Nephron progenitor cell (in vitro differentiated cells): ENCODE measurements around the gene PROS1.
"Not testable (repeated sequence)": the region's sequence is repeated elsewhere in the genome, so short reads cannot be mapped to it uniquely, and the experiment has no call there.

Source experiments
- DNase-seq: peaks from one replicate; pipeline ENCODE4 v3.0.0; 2021
- H3K27ac Mint-ChIP-seq: 2 replicates; pipeline ENCODE4 v1.8.0; 2021; ENCODE audit warnings: mild to moderate bottlenecking, moderate library complexity, mixed read lengths
- H3K27me3 Mint-ChIP-seq: 2 replicates; pipeline ENCODE4 v1.8.0; 2021; ENCODE audit warnings: mild to moderate bottlenecking, low read depth, mixed read lengths; ENCODE audit not compliant: poor library complexity
- H3K36me3 Mint-ChIP-seq: 2 replicates; pipeline ENCODE4 v1.8.0; 2021; ENCODE audit warnings: low read depth, mixed read lengths
- H3K4me1 Mint-ChIP-seq: 2 replicates; pipeline ENCODE4 v1.8.0; 2021; ENCODE audit warnings: mixed read lengths
- H3K4me3 Mint-ChIP-seq: 2 replicates; pipeline ENCODE4 v1.8.0; 2021; ENCODE audit warnings: mild to moderate bottlenecking, moderate library complexity, mixed read lengths
- H3K9me3 Mint-ChIP-seq: 2 replicates; pipeline ENCODE4 v1.8.0; 2021; ENCODE audit warnings: mild to moderate bottlenecking, moderate library complexity, mixed read lengths
- TF ChIP-seq, protein P1 (sequence below): fragments of 200-600 bp; sonication (generic); IDR thresholded peaks from 2 replicates; pipeline ENCODE4 v1.5.0; 2021; ENCODE audit warnings: antibody characterized with exemption

The PROS1 gene

DNA sequence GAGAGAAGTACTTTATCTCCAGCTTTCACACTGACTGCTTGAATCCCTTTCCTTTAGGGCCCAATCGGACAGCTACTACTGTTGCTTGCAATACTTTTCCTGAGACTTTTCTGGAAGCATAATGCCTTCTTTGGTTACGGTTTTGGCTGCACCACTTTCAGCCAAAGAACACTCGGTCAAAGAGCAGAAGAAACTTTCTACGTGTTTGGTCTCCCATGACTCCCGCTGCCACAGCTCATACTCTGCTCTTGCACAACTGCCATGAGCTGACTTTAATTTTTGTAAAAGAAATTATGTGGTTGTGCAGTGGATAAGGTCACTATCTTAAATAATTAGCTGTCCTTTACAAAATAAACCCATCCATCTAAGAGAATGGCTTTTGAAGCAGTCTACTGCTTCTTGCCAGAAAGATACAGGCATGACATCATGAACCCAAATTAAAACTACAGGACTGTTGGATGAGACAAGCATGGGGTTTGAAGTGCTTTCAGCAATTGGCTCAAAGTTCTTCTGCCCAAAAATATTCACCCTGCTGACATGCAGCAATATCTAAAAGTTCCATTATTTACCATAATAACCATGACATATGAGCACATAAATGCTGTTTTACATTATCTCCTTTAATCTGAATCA, 42.0 kb downstream of the PROS1 start:
- Mint-ChIP-seq H3K4me3 (no peak overlapping the region), H3K36me3 (peaks cover 7% of the 10 kb centered on the region), H3K27me3 (no peaks in the 10 kb centered on the region), H3K27ac (no peak overlapping the region), H3K9me3 (peaks cover 63% of the 10 kb centered on the region), H3K4me1 (no peaks in the 10 kb centered on the region)
- TF ChIP-seq, protein P1, sequence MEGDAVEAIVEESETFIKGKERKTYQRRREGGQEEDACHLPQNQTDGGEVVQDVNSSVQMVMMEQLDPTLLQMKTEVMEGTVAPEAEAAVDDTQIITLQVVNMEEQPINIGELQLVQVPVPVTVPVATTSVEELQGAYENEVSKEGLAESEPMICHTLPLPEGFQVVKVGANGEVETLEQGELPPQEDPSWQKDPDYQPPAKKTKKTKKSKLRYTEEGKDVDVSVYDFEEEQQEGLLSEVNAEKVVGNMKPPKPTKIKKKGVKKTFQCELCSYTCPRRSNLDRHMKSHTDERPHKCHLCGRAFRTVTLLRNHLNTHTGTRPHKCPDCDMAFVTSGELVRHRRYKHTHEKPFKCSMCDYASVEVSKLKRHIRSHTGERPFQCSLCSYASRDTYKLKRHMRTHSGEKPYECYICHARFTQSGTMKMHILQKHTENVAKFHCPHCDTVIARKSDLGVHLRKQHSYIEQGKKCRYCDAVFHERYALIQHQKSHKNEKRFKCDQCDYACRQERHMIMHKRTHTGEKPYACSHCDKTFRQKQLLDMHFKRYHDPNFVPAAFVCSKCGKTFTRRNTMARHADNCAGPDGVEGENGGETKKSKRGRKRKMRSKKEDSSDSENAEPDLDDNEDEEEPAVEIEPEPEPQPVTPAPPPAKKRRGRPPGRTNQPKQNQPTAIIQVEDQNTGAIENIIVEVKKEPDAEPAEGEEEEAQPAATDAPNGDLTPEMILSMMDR, result no peak
- DNase-seq, result no peak

DNA sequence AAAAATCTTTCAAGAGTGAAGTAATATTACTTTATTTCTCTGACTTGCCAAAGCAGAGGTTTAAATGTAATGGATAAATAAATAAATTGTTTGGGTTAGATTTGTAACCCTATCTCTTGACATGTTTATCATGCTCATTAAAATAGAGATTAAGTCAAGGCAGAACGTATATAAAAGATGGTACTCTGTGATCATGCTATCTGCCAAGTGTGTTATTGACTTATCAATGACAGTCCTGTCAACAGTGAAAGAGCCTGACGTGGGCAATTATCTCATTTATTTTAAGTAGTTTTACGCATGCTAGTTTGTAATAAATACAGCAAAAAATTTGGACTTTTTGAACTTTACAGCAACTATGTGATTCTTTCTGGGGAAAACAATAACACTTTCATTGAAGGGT, 43.7 kb downstream of the PROS1 start:
- DNase-seq, result no peak
- Mint-ChIP-seq H3K9me3 (peaks cover 65% of the 10 kb centered on the region), H3K4me1 (no peaks in the 10 kb centered on the region), H3K36me3 (peaks cover 20% of the 10 kb centered on the region), H3K4me3 (no peak overlapping the region), H3K27ac (no peak overlapping the region), H3K27me3 (no peaks in the 10 kb centered on the region)
- TF ChIP-seq, protein P1, result no peak

DNA sequence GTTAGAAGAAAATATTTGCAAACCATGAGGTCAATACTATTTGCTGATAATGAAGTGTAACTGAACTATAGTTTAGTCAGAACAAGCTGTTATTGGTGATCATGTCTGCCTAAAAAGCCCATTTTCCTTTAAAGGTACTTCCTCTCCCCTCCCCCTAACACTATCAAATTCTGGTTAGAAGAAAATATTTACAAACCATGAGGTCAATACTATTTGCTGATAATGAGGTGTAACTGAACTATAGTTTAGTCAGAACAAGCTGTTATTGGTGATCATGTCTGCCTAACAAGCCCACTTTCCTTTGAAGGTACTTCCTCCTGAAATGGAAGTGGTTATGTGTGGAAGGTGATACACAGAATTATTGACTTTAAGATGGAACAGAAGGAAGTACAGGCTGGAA, 46.9 kb downstream of the PROS1 start:
- Mint-ChIP-seq H3K4me1 (no peaks in the 10 kb centered on the region), H3K27me3 (no peaks in the 10 kb centered on the region), H3K4me3 (no peak overlapping the region), H3K9me3 (peaks cover 56% of the 10 kb centered on the region), H3K36me3 (peaks cover 21% of the 10 kb centered on the region), H3K27ac (no peak overlapping the region)
- no peak for DNase-seq
- TF ChIP-seq, protein P1, result no peak

DNA sequence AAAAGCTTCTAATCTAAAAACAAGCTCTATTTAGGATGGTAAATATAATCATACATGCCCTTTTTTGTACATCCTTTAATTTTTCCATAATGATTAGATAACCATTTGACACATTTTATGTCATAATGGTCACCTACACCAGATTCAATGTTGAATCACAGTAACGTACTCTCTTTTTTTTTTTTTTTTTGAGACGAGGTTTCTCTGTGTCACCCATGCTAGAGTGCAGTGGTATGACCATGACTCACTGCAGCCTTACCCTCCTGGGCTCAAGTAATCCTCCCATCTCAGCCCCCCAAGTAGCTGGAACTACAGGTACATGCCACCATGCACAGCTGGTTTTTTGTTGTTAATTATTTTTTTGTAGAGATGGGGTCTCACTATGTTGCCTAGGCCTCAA, 49.2 kb downstream of the PROS1 start:
- no peaks in the 10 kb centered on the region for H3K27me3 Mint-ChIP-seq
- TF ChIP-seq, protein P1, result no peak
- no peaks in the 10 kb centered on the region for H3K4me1 Mint-ChIP-seq
- no peak overlapping the region for H3K4me3 Mint-ChIP-seq
- peaks cover 57% of the 10 kb centered on the region for H3K9me3 Mint-ChIP-seq
- no peak overlapping the region for H3K27ac Mint-ChIP-seq
- peaks cover 21% of the 10 kb centered on the region for H3K36me3 Mint-ChIP-seq
- DNase-seq, result no peak

DNA sequence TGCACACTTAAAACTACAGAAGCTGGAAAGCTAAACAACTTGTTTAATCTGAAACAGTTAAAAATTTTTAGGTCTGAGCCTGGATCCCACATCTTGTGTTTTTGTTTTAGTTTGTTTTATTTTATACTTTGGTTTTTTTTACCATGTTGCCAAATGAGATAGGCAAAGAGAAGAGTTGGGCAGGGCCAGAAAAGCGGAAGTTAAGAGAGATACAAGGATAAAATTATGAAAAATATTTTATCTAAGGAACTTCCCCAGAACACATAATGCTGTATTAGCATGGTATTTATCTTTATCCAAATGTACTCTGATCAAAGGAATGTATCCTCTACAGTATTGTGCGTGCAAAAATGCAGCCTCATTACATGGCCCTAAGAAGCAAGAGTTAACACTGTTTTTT, 50.7 kb downstream of the PROS1 start:
- Mint-ChIP-seq H3K27me3 (no peaks in the 10 kb centered on the region), H3K36me3 (peaks cover 31% of the 10 kb centered on the region), H3K9me3 (peaks cover 59% of the 10 kb centered on the region), H3K4me1 (no peaks in the 10 kb centered on the region), H3K4me3 (no peak overlapping the region), H3K27ac (no peak overlapping the region)
- no peak for DNase-seq
- TF ChIP-seq, protein P1, result no peak

DNA sequence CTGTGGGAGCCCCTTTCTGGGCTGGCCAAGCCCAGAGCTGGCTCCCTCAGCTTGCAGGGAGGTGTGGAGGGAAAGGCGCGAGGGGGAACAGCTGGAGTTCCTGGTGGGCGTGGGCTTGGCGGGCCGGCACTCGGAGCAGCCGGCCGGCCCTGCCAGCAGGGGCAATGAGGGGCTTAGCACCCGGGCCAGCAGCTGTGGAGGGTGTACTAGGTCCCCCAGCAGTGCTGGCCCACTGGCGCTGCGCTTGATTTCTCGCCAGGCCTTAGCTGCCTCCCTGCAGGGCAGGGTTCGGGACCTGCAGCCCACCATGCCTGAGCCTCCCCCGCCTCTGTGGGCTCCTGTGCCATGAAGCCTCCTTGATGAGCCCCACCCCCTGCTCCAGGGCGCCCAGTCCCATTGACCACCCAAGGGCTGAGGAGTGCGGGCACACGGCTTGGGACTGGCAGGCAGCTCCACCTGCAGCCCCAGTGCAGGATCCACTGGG, 56.1 kb downstream of the PROS1 start:
- not testable (repeated sequence) for DNase-seq, H3K27ac Mint-ChIP-seq, H3K4me1 Mint-ChIP-seq, H3K27me3 Mint-ChIP-seq, H3K4me3 Mint-ChIP-seq
- Mint-ChIP-seq H3K9me3 (peaks cover 76% of the 10 kb centered on the region), H3K36me3 (peaks cover 10% of the 10 kb centered on the region)

DNA sequence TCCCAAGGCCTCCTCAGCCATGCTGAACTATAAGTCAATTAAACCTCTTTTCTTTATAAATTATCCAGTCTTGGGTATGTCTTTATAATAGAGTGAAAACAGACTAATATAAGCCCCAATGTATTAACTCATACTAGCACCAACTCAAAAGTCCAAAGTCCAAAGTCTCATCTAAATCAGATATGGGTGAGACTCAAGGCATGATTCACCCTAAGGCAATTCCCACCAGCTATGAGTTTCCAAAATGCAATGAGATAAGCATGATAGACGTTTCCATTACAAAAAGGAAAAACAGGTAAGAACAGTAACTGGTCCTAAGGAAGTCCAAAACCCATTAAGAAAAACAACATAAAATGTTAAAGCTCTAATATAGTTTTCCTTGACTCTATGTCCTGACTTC, 60.1 kb downstream of the PROS1 start:
- H3K36me3 Mint-ChIP-seq, DNase-seq, H3K27ac Mint-ChIP-seq, H3K4me3 Mint-ChIP-seq, H3K27me3 Mint-ChIP-seq, H3K4me1 Mint-ChIP-seq: not testable (repeated sequence)
- H3K9me3 Mint-ChIP-seq, result peaks cover 72% of the 10 kb centered on the region
